H1 (cell line): Measurements from ENCODE around the gene JUN. TPM values are rescaled to one million over a fixed set of nuclear protein-coding genes. Genes with fewer than 3 reads are reported as not detected.

Experiments
- CTCF ChIA-PET: fragments of 300-600 bp; sonication (Branson Sonifier 250); formaldehyde crosslinking; loops from one replicate; lab custom pipeline; 2021; ENCODE audit not compliant: partially characterized antibody; lab: Charles Lee
- POLR2A ChIA-PET: fragments of 300-600 bp; sonication (Branson Sonifier 250); formaldehyde crosslinking; loops from one replicate; lab custom pipeline; 2021; ENCODE audit warnings: inconsistent platforms; ENCODE audit not compliant: partially characterized antibody; lab: Charles Lee
- DNase-seq, 2 experiments: peaks; one replicate each; pipeline versions ENCODE4 v3.0.0 to v3.0.0-alpha.2; 2010 to 2022; ENCODE audit warnings: low spot score in 2 of 2, low read depth in 1 of 2, mixed read lengths in 1 of 2
- FAIRE-seq: peaks from 2 replicates; lab custom pipeline; 2011; peaks lifted over from hg19 to GRCh38; lab: Jason Lieb, UNC
- H2AFZ ChIP-seq: 2 replicates; pipeline ENCODE4 v1.8.1; 2012; ENCODE audit warnings: low read length, inconsistent platforms
- H2AK5ac ChIP-seq: 2 replicates; pipeline ENCODE4 v1.6.1; 2013; ENCODE audit warnings: low read depth, low read length
- H2BK120ac ChIP-seq: replicated peaks from 2 replicates; pipeline ENCODE3; 2013; ENCODE audit warnings: low read depth, low read length, inconsistent platforms
- H2BK12ac ChIP-seq: 2 replicates; pipeline ENCODE4 v1.6.1; 2013; ENCODE audit warnings: low read depth, low read length
- H2BK15ac ChIP-seq: 2 replicates; pipeline ENCODE4 v1.6.1; 2013; ENCODE audit warnings: low read length
- H2BK20ac ChIP-seq: 2 replicates; pipeline ENCODE4 v1.6.1; 2013; ENCODE audit warnings: low read length
- H2BK5ac ChIP-seq: 2 replicates; pipeline ENCODE4 v1.6.1; 2013; ENCODE audit warnings: low read depth, low read length
- H3K14ac ChIP-seq: 2 replicates; pipeline ENCODE4 v1.6.1; 2013; ENCODE audit warnings: inconsistent platforms; ENCODE audit not compliant: insufficient read length
- H3K18ac ChIP-seq: 2 replicates; pipeline ENCODE4 v1.6.1; 2013; ENCODE audit warnings: low read length; ENCODE audit errors: extremely low read depth
- H3K23ac ChIP-seq: 2 replicates; pipeline ENCODE4 v1.6.1; 2013; ENCODE audit warnings: inconsistent platforms; ENCODE audit not compliant: insufficient read length
- H3K23me2 ChIP-seq: 2 replicates; pipeline ENCODE4 v1.6.1; 2013; ENCODE audit warnings: low read depth, low read length
- H3K27ac ChIP-seq: 2 replicates; pipeline ENCODE4 v1.6.1; 2011; ENCODE audit warnings: low read depth, low read length, inconsistent platforms
- H3K27me3 ChIP-seq, 4 experiments: replicated peaks in 1 of 4; 1 replicate in 1 of 4; 2 replicates in 3 of 4; pipeline versions ENCODE4 v1.6.1 to v1.8.1; 2011 to 2013; ENCODE audit warnings: low read length in 3 of 4, mild to moderate bottlenecking in 3 of 4, inconsistent platforms in 2 of 4, mixed read lengths in 2 of 4, moderate library complexity in 1 of 4; ENCODE audit not compliant: control insufficient read depth in 3 of 4, insufficient read depth in 3 of 4; ENCODE audit errors: extremely low read depth in 1 of 4
- H3K36me3 ChIP-seq, 4 experiments: 2 replicates each; pipeline versions ENCODE4 v1.6.1 to v1.8.1; 2011 to 2013; ENCODE audit warnings: mild to moderate bottlenecking in 4 of 4, low read length in 3 of 4, moderate library complexity in 2 of 4, control low read depth in 1 of 4, inconsistent platforms in 1 of 4; ENCODE audit not compliant: insufficient read depth in 4 of 4, control insufficient read depth in 2 of 4
- H3K4ac ChIP-seq: replicated peaks from 2 replicates; pipeline ENCODE3; 2013; ENCODE audit warnings: low read length, low read depth, mixed read lengths, inconsistent platforms; ENCODE audit not compliant: insufficient read length
- H3K4me1 ChIP-seq, 4 experiments: replicated peaks in 1 of 4; 1 replicate in 1 of 4; 2 replicates in 3 of 4; pipeline versions ENCODE4 v1.6.1 to v1.8.1; 2011 to 2013; ENCODE audit warnings: low read length in 3 of 4, inconsistent platforms in 2 of 4, mixed read lengths in 1 of 4; ENCODE audit not compliant: insufficient read depth in 4 of 4, control insufficient read depth in 3 of 4
- H3K4me2 ChIP-seq, 2 experiments: 2 replicates each; pipeline versions ENCODE4 v1.6.1 to v1.8.1; 2011 to 2013; ENCODE audit warnings: low read depth in 2 of 2, low read length in 2 of 2, control low read depth in 1 of 2, inconsistent platforms in 1 of 2, mild to moderate bottlenecking in 1 of 2; ENCODE audit not compliant: insufficient read depth in 1 of 2
- H3K4me3 ChIP-seq, 4 experiments: fragments of 200-600, 300-600 bp in 1 of 4; sonication (generic), shearing (Covaris generic), sonication (Bioruptor Twin) in 1 of 4; 2 replicates each; pipeline versions ENCODE4 v1.5.1 to v1.8.1; 2011 to 2016; ENCODE audit warnings: low read length in 4 of 4, low read depth in 3 of 4, control low read depth in 2 of 4, inconsistent platforms in 2 of 4, mild to moderate bottlenecking in 2 of 4, mixed read lengths in 1 of 4, moderate library complexity in 1 of 4; ENCODE audit not compliant: insufficient read depth in 2 of 4; ENCODE audit errors: extremely low read depth in 1 of 4
- H3K56ac ChIP-seq: replicated peaks from 2 replicates; pipeline ENCODE3; 2013; ENCODE audit warnings: low read depth, mild to moderate bottlenecking, mixed read lengths, low read length, inconsistent platforms; ENCODE audit not compliant: insufficient read length
- H3K79me1 ChIP-seq: 2 replicates; pipeline ENCODE4 v1.6.1; 2013; ENCODE audit warnings: low read depth, low read length, control low read depth
- H3K79me2 ChIP-seq, 2 experiments: 2 replicates each; pipeline versions ENCODE4 v1.6.1 to v1.8.1; 2012 to 2013; ENCODE audit warnings: low read length in 2 of 2, mild to moderate bottlenecking in 2 of 2, inconsistent platforms in 1 of 2; ENCODE audit not compliant: insufficient read depth in 2 of 2, control insufficient read depth in 1 of 2
- H3K9ac ChIP-seq, 4 experiments: replicated peaks in 1 of 4; 1 replicate in 1 of 4; 2 replicates in 3 of 4; pipeline versions ENCODE4 v1.6.1 to v1.8.1; 2011 to 2013; ENCODE audit warnings: low read depth in 3 of 4, low read length in 3 of 4, control low read depth in 2 of 4, mild to moderate bottlenecking in 2 of 4, moderate library complexity in 2 of 4, inconsistent platforms in 1 of 4; ENCODE audit errors: extremely low read depth in 1 of 4
- H3K9me3 ChIP-seq, 2 experiments: 2 replicates each; pipeline versions ENCODE4 v1.6.1 to v1.8.1; 2012 to 2013; ENCODE audit warnings: mild to moderate bottlenecking in 2 of 2, moderate library complexity in 2 of 2, control low read depth in 1 of 2, inconsistent platforms in 1 of 2, low read depth in 1 of 2, low read length in 1 of 2, mixed read lengths in 1 of 2; ENCODE audit not compliant: insufficient read depth in 2 of 2
- H4K20me1 ChIP-seq, 2 experiments: replicated peaks in 1 of 2; 2 replicates each; pipeline versions ENCODE3 to v1.8.1; 2011 to 2013; ENCODE audit warnings: inconsistent platforms in 2 of 2, low read length in 2 of 2, mild to moderate bottlenecking in 1 of 2; ENCODE audit not compliant: insufficient read depth in 2 of 2, control insufficient read depth in 1 of 2
- H4K5ac ChIP-seq: 2 replicates; pipeline ENCODE4 v1.6.1; 2013; ENCODE audit warnings: low read length, low read depth, mixed read lengths, inconsistent platforms; ENCODE audit not compliant: insufficient read length
- H4K8ac ChIP-seq: 2 replicates; pipeline ENCODE4 v1.8.0; 2013; ENCODE audit warnings: mild to moderate bottlenecking, moderate library complexity, low read length, inconsistent platforms; ENCODE audit not compliant: insufficient read depth; ENCODE audit errors: extremely low read depth
- H4K91ac ChIP-seq: replicated peaks from 2 replicates; pipeline ENCODE3; 2013; ENCODE audit warnings: low read length, mixed read lengths, inconsistent platforms; ENCODE audit not compliant: insufficient read length
- BACH1 ChIP-seq: IDR thresholded peaks from 2 replicates; pipeline ENCODE4 v1.6.1; 2012; ENCODE audit warnings: low read length, improper control_type of control experiment
- BRCA1 ChIP-seq: IDR thresholded peaks from 2 replicates; pipeline ENCODE4 v1.6.1; 2012; ENCODE audit warnings: low read depth, low read length, improper control_type of control experiment
- EZH2 ChIP-seq: fragments of 200-600 bp; sonication (generic); IDR thresholded peaks from 2 replicates; pipeline ENCODE4 v1.7.1; 2012; ENCODE audit warnings: low read depth, mild to moderate bottlenecking, moderate library complexity, low read length, inconsistent platforms; ENCODE audit not compliant: severe bottlenecking
- HDAC2 ChIP-seq, 2 experiments: fragments of 300-600 bp in 1 of 2; sonication (generic) in 1 of 2; IDR thresholded peaks; 2 replicates each; pipeline ENCODE4 v1.6.1; 2011 to 2012; ENCODE audit warnings: low read depth in 2 of 2, low read length in 2 of 2, mild to moderate bottlenecking in 2 of 2, moderate library complexity in 2 of 2, borderline replicate concordance in 1 of 2, inconsistent platforms in 1 of 2
- JUND ChIP-seq: IDR thresholded peaks from 2 replicates; pipeline ENCODE4 v1.6.1; 2011; ENCODE audit warnings: mild to moderate bottlenecking, improper control_type of control experiment, low read length
- KDM1A ChIP-seq: fragments of 200-600, 300-600 bp; sonication (generic); IDR thresholded peaks from 2 replicates; pipeline ENCODE4 v1.7.1; 2016; ENCODE audit warnings: mild to moderate bottlenecking, low read length, borderline replicate concordance
- MAFK ChIP-seq: IDR thresholded peaks from 2 replicates; pipeline ENCODE4 v1.6.1; 2012; ENCODE audit warnings: low read depth, mild to moderate bottlenecking, improper control_type of control experiment, low read length
- RAD21 ChIP-seq, 2 experiments: IDR thresholded peaks in 1 of 2; conservative IDR thresholded peaks in 1 of 2; 2 replicates each; pipeline ENCODE4 v1.6.1; 2011; ENCODE audit warnings: low read depth in 2 of 2, low read length in 2 of 2, improper control_type of control experiment in 1 of 2, inconsistent platforms in 1 of 2, mild to moderate bottlenecking in 1 of 2, moderate library complexity in 1 of 2
- SP1 ChIP-seq: IDR thresholded peaks from 2 replicates; pipeline ENCODE4 v1.6.1; 2011; ENCODE audit warnings: low read depth, low read length
- SP2 ChIP-seq: IDR thresholded peaks from 2 replicates; pipeline ENCODE4 v1.6.1; 2012; ENCODE audit warnings: mild to moderate bottlenecking, low read length, inconsistent platforms
- SRF ChIP-seq: IDR thresholded peaks from 2 replicates; pipeline ENCODE4 v1.6.1; 2011; ENCODE audit warnings: mild to moderate bottlenecking, low read depth, low read length, moderate library complexity
- SUZ12 ChIP-seq: fragments of 200-600 bp; sonication (generic); IDR thresholded peaks from 2 replicates; pipeline ENCODE4 v1.6.1; 2012; ENCODE audit warnings: mild to moderate bottlenecking, inconsistent platforms, low read length, moderate library complexity, mixed read lengths
- TCF12 ChIP-seq: IDR thresholded peaks from 2 replicates; pipeline ENCODE4 v1.6.1; 2011; ENCODE audit warnings: low read depth, mild to moderate bottlenecking, low read length
- WGBS, 2 experiments: shearing (Covaris generic) in 1 of 2; methylation state at CpG; one replicate each; pipeline versions ENCODE4 v1.1.6 to v1.1.7; 2013 to 2015; ENCODE audit warnings: low lambda C conversion rate in 2 of 2, mixed read lengths in 2 of 2, inconsistent platforms in 1 of 2, low coverage in 1 of 2, missing lambda C conversion rate in 1 of 2; ENCODE audit not compliant: insufficient replicate concordance in 2 of 2, insufficient coverage in 1 of 2, insufficient read length in 1 of 2; ENCODE audit errors: extremely low coverage in 1 of 2, missing lambda C conversion rate in 1 of 2; 5-methylcytosine and 5-hydroxymethylcytosine counted together
- polyA plus RNA-seq, 7 experiments: library from polyadenylated mRNA; depleted of rRNA in 3 of 7; stranded (reverse) in 5 of 7; unstranded in 2 of 7; fragments of >200 nt in 5 of 7; fragments of 200-250 nt in 2 of 7; gene quantifications; 1 replicate in 5 of 7; 2 replicates in 1 of 7; 4 replicates in 1 of 7; pipeline versions ENCODE4 v1.2.1 to v1.2.3, GENCODE V29; 2011 to 2013; ENCODE audit warnings: missing spikeins in 2 of 7, mixed read lengths in 2 of 7
- total RNA-seq: library from RNA; stranded (reverse); fragmentation: NEBNext Ultra II Directional; extraction: Animal tissue kit (Norgen Biotek cat#: 25700); gene quantifications from 2 replicates; pipeline ENCODE4 v1.2.1, GENCODE V29; 2021

JUN gene
- total and polyA plus RNA-seq, 2 of the 8 experiments (the other 6 are each of a cell fraction or from before 2014, with no cell fraction given) = 4.4 to 10.9 TPM

- Histone ChIP-seq H4K5ac (no peak overlapping the region), H3K4ac (no peak overlapping the region), H2BK120ac (no peak overlapping the region), H3K56ac (no peak overlapping the region), H3K4me1 (peaks cover 6 to 12% (median 6%) of the 10 kb centered on the region in 4 experiments; a peak in 5 of 7 replicates), H3K4me3 (no peak overlapping the region), H3K79me2 (no peaks in the 10 kb centered on the region), H3K23me2 (peaks cover 12% of the 10 kb centered on the region), H3K9me3 (no peaks in the 10 kb centered on the region), H3K36me3 (no peaks in the 10 kb centered on the region), H3K18ac (no peak overlapping the region), H3K4me2 (no peak overlapping the region), H4K8ac (no peak overlapping the region), H2AFZ (no peak overlapping the region), H2BK20ac (no peak overlapping the region), H2BK12ac (no peak overlapping the region), H3K23ac (no peak overlapping the region), H3K79me1 (no peaks in the 10 kb centered on the region), H4K20me1 (no peaks in the 10 kb centered on the region), H3K14ac (no peak overlapping the region), H2BK5ac (no peak overlapping the region), H4K91ac (no peak overlapping the region), H3K27ac (no peak overlapping the region), H2AK5ac (no peak overlapping the region), H2BK15ac (no peak overlapping the region), H3K9ac (no peak overlapping the region), H3K27me3 (peaks cover 0 to 22% (median 14%) of the 10 kb centered on the region in 4 experiments; a peak in 6 of 7 replicates)
- WGBS, 2 experiments = 86% methylated on average over 3 of the region's 3 CpGs; no CpG with 5 or more reads in 1 of the 2 experiments
- CTCF ChIA-PET = interaction anchor here (0.6 kb wide), 1 partner anchor 128 kb away, joined by 3 read pairs; no protein-coding TSS in a partner anchor
- FAIRE-seq = no peak
- no peak for TF ChIP-seq SUZ12
- TF ChIP-seq KDM1A = no peak
- TF ChIP-seq TCF12 = no peak
- no peak for TF ChIP-seq SP2
- no peak for TF ChIP-seq JUND
- TF ChIP-seq BACH1 = no peak
- TF ChIP-seq EZH2 = no peak
- no peak for TF ChIP-seq SP1
- TF ChIP-seq HDAC2 (IDR thresholded peaks at IDR 0.05; ENCODE audit: borderline replicate concordance in 1 of 2, low read depth in 2 of 2, low read length in 2 of 2) = no peak
- TF ChIP-seq BRCA1 = no peak
- TF ChIP-seq MAFK = no peak
- no peak for TF ChIP-seq RAD21 (IDR thresholded peaks at IDR 0.05 in 1 of 2, conservative IDR thresholded peaks at IDR 0.05 in 1 of 2; ENCODE audit: low read depth in 2 of 2, low read length in 2 of 2)
- no peak for TF ChIP-seq SRF
- DNase-seq = no peak
- POLR2A ChIA-PET = no interaction called here
Measured at GRCh38 chr1:58812468-58812867, 28.6 kb upstream of the JUN start.
